ENCODE data around the gene SFRP2.

The SFRP2 gene

DNA sequence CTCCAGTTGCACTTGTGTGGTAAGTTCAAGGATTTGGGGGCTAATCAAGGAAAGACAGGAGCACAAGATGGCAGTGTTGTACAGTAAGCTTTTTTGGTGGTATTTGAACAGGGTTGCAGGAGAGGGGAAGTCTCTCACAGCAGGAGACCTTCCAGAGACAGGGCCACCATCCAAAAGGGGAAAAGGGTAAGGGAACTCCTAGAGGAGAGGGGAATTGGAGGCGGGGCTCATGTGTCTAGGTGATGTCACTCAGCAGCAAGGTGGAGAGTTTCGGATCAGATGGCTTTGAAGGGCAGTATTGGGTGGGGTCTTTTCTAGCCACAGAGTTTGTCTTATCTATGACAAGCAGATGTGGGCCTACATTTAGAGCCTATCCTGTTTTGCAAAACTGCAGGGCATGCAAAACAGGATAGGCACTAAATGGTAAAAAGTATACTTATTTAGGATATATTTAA, 15.6 kb downstream of the SFRP2 start:
- in situ Hi-C loops (cut with HindIII; ENCODE audit: low sequenced_read_pairs) = no loop called here

DNA sequence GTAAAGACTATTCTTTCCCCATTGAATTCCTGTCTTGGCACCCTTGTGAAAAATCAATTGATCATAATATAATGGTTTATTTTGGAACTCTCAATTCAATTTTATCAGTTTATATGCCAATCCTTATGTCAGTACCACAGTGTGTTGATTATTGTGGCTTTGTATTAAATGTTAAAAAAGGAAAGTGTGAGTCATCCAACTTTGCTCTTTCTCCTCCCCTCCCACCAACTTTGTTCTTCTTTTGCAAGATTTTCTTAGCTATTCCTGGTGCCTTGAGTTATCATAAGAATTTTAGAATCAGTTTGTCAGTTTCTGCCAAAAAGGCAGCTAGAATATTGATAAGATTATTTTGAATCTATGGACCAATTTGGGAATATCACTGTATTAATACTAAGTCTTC, 17.8 kb downstream of the SFRP2 start:
- in situ Hi-C loops (cut with HindIII; ENCODE audit: low sequenced_read_pairs) = no loop called here

DNA sequence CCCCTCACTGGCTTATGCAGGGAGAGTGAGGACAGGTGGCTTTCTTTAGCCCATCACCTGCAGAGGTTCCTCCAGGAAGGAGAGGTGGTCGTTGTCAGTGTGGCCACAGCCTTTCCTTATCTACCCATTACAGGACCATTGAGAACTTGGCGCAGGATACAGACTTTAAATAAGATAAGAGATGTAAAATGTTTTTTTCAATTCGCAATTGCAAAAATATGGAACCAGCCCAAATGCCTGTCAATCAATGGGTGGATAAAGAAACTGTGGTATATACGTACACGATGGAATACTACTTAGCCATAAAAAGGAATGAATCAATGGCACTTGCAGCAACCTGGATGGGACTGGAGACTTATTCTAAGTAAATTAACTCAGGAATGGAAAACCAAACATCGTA, 22.1 kb downstream of the SFRP2 start:
- in situ Hi-C loops (cut with HindIII; ENCODE audit: low sequenced_read_pairs) = no loop called here

DNA sequence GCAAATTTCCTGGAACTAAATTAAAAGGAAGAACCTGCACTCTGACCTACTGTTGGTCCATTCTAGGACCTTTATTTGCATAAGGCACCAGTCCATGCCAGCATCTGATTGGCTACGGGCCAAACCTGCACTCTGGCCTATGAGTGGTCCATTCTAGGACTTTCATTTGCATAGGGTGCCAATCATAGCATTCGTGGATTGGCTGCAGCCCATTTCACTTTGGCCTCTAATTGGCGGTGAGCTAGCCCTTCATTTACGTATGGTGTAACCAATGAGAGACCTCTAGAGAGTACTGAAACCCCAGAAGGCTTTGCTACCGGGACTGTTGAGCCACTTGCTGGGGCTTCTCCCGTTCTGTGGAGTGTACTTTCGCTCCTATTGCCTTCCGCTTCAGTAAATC, 23.0 kb downstream of the SFRP2 start:
- in situ Hi-C loops (cut with HindIII; ENCODE audit: low sequenced_read_pairs) = no loop called here

DNA sequence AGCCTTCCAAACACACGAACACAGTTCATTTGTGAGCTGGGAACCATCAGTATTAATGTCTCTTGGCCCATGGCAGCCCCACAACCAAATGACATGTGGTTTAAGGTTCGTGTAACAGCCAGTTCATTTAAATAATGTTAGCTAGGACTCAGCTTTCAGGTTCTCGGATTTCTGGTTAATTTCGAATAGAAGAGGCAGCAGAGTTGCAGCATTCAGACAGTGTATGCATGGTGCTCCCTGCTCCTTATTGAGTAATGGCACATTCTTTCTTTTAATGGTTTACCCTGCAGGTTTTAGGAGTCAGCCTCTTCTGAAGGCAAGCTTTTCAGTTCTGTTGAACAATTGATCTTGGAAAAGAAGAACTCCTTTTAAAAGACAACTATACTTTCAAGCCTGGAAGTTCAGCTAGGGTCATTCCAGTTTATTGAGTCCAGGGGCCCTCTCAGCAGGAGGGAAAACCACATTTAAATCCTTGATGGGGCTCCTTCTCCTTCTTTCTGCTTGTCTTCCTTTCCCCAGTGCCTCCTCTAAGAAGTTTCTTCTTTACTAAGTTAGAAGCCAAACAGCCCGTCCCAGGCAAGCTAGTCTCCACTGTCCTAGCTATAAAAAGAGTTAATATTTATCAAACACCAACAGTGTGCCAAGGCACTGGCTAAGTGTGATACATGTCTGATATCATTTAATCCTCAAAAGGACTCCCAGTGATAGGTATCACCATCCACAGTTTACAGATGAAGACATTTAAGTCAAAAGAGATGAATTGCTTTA, 24.1 kb downstream of the SFRP2 start:
- in situ Hi-C loops (cut with HindIII; ENCODE audit: low sequenced_read_pairs) = no loop called here

DNA sequence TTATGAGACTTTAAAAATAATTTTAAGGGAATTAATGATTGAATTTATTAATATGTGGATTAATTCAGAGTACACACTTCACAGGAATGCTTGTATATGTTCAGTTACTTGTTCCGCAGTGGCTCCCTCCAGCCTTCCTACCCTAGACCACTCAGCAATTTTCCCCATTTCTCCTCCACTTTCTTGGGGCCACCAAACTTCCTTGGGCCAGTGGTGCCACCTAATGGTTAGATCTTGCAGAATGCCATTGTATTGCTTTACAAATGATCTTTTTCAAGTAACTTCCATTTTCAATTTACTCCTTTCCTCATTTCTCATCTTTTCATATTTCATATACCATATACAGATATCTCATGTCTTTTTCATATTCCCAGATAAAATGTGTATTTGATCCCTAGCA, 25.5 kb downstream of the SFRP2 start:
- in situ Hi-C loops (cut with HindIII; ENCODE audit: low sequenced_read_pairs) = no loop called here

DNA sequence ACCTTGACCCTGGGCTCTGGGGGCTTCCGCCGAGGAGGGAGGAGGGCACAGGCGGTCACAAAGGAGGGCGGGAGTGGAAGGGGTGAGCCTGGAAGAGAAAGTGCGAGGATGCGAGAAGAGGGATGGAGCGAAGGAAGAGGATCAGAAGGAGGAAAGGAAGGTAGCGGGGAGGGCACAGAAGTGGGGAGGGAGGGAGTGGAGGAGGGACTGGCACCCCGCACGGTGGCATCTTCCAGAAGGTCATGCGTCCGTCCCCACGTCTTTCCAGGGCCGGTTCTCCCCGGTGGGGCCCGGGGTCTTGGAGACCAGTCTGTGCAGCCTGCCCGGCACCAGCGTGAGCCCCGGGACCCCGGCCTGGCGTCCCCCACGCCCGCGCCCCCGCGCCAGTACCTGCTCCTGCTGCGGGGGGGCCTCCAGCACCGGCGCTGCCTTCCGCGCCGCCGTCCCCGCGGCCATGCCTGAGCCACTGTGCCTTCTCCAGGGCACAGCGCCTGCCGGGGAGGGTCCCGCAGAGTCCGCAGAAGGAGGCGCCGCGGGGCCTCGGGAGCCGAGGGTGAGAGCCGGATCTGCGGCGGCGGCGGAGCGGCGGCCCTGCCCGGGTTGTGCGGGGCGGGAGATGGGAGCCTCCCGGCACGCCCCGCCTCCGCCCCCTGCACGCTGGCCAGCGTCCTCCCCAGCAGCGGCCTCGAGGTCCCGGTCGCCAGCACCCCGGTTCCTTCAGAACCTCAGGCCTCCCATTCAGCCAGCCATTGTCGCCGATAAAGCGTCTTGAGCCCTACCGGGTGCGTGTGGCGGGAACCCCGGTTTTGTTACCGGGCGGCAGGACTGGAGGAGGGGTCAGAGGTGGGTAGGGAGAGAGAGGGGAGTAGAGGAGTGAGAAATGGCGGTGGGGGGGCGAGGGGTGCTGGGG, 29.2 kb downstream of the SFRP2 start, which contains the start of gene RNF175:
RNF175 (minus strand) TSS at position 618 of the 910 bp plus-strand sequence; CDS start at position 456, 162 bp downstream.
- in situ Hi-C loops (cut with HindIII; ENCODE audit: low sequenced_read_pairs) = no loop called here

DNA sequence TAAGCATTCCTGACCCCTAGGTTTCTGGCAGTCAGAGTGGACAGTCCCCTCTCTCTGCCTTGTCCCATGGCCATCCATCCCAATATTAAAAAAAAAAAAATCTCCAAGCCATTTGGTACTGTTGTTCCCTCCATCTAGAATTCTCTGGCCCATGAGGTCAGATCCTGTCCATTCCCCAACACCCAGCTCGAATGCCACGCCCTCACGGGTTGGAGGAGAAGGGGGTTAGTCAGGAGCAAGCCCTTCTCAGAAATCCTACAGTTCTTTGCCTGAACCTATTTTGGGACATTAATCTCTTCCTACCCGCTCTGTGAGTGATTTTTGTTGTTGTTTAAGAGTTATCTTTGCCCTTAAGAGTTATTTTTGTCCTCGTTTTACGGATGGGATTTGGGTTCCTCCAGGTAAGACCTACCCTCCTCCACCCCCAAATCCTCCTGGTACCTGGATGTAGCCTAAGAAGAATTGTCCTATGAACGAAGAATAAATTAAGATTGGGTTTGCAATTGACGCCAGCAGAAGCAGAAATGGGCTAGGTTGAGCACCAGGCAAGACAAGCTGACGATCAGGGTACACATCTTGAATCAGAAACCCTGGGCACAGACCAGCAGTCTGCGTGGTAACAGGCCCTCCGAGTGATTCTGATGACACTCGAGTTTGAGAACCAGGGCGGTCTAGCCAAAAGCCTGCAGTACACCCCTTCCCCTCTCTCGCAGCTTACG, 30.0 kb downstream of the SFRP2 start:
- in situ Hi-C loops (cut with HindIII; ENCODE audit: low sequenced_read_pairs) = no loop called here

DNA sequence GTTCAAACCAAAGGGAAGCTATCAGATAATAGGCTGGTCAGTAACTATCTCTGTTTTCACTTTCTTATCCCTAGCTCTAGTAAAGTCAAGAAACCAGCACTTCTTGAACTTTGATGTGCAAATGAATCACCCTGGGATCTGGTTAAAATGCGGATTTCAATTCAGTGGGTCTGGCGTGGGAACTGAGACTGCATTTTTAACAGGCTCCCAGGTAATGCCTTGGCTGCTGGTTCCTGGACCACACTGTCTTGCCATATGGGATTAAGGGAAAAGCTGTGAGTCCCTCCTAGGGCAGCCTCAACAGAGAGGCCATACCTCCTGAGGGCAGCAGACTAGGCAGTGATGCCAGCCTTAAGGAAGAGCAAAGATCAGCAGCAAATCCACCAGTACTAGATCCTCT, 30.7 kb downstream of the SFRP2 start:
- in situ Hi-C loops (cut with HindIII; ENCODE audit: low sequenced_read_pairs) = no loop called here

DNA sequence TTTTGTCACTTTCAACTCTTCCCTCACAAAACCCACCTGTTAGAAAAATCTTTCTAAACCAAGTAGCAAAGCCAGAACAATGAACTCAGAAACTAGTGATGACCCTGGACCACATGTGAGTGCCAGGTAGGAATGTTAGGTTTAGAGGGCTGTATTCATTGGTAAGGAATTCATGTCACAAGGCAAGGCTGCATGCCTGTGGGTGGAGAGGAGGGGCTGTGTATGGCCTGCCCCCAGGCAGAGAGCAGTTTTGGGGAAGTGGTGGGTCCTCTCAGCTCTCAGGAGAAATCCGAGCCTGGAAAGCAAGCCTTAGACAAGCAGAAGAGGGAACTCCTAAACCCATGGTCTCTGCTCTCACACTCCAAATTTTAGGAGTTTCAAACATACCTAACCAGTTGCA, 31.5 kb downstream of the SFRP2 start:
- in situ Hi-C loops (cut with HindIII; ENCODE audit: low sequenced_read_pairs) = no loop called here

DNA sequence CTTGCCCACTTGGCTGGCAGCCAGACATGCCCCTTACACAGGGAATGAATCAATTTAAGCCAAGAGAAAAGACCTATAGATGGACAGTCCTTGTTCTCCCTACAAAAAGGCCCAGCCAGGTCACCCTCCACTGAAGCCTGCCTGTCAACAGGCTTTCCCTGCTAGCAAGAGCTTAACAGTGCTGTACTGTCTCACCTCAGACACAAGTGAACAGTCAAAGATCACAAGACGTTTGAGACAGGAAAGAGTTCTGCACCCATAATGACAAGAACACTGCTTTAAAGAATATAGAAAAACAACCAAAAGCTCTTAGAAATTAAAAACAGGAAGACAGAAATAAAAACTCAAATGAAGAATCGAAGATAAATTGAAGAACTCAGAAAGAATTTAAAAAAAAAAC, 33.7 kb downstream of the SFRP2 start:
- in situ Hi-C loops (cut with HindIII; ENCODE audit: low sequenced_read_pairs) = no loop called here

DNA sequence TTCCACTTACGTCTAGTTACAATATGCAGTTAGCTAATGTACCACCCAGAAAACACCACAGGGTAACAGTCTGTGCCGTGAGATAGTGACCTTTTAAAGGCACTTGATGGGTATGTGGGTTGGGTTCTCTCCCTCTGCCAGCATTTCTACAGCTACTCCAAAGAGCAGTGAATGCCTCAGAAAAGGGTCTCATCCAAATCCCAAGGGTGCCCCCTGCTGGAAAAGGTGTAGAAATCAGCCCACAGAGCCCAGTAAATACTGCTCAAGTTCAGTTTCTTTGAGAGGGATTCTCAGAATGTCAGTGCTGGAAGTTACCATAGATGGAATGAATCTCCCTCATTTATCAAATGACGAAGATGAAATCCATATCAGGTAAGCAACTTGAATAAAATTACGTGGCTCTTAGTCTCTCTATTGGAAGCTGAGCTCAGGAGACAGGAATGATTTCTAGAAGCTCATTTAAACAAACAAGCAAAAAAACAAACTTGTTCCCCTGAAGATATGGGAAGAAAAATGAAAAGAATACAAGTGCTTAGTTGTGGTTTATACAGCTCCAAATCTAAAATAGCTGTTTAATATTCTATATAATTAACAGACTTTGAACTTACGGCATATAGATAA, 38.6 kb downstream of the SFRP2 start:
- in situ Hi-C loops (cut with HindIII; ENCODE audit: low sequenced_read_pairs) = no loop called here

DNA sequence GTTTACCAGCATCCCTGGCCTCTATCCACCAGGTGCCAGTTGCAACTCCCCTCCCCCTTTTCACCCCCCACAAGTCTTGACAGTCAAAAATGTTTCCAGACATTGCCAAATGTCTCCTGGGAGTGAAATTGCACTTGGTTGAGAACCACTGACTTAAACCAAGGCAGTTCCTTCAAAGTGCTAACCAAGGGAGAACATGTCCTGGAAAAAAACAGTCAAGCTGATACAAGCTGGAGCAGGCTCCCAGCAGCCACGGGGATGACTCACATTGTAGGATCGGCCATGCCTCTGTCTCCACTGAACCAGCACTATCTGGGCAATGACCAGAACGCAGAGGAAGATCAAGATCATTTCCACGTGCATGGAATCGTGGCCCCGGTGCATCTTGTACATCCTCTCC, 40.5 kb downstream of the SFRP2 start:
- in situ Hi-C loops (cut with HindIII; ENCODE audit: low sequenced_read_pairs) = no loop called here

DNA sequence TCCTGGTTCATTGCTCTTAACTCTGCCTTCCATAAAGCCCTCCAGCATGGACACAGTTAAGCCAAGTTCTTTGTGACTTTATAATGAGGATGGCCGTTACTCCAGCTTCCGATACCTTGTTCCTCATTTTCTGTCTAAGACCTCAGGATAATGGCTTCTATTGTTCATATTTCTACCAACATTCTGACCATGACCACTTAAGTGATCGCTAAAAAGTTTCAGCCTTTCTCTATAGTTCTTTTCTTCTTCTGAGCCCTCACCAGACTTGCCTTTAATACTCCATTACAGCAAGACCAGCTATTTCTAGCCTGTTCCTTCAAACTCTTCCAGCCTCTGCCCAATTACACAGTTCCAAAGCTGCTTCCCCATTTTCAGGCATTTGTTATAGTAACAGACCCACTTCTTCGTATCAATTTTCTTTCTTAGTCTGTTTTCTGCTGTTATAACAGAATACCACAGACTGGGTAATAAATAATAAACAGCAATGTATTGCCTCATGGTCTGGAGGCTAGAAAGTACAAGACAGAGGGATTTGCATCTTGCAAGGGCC, 41.4 kb downstream of the SFRP2 start:
- in situ Hi-C loops (cut with HindIII; ENCODE audit: low sequenced_read_pairs) = no loop called here

DNA sequence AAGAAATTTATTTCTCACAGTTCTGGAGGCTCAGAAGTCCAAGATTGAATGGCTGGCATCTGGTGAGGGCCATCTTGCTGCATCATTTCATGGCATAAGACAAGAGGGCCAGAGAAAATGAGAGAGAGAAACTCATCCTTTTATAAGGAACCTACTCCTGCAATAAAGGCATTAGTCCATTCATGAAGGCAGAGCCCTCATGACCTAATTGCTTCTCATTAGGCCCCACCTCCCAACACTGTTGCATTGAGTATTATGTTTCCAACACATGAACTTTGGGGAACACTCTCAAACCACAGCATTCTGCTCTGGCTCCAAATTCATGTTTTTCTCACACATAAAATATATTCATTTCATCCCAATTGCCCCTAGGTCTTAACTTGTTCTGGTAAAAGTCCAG, 43.2 kb downstream of the SFRP2 start:
- in situ Hi-C loops (cut with HindIII; ENCODE audit: low sequenced_read_pairs) = no loop called here

DNA sequence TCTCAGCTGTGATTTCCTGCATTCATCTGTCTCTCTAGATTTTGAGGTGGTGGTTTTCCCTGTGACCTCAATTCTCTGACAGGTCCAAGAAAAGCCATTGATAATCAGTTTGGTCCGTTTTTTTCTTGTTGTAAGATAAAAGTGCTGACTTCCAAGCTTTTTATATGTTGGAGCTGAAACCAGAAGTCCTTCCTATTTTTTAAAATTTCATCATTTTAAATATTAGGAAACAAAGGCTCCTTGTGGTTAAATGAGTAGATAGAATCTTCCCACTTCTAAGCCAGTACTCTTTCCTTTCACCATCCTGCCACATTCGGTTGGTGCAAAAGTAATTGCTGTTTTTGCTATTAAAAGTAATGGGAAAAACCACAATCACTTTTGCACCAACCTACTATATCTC, 47.3 kb downstream of the SFRP2 start:
- in situ Hi-C loops (cut with HindIII; ENCODE audit: low sequenced_read_pairs) = no loop called here

DNA sequence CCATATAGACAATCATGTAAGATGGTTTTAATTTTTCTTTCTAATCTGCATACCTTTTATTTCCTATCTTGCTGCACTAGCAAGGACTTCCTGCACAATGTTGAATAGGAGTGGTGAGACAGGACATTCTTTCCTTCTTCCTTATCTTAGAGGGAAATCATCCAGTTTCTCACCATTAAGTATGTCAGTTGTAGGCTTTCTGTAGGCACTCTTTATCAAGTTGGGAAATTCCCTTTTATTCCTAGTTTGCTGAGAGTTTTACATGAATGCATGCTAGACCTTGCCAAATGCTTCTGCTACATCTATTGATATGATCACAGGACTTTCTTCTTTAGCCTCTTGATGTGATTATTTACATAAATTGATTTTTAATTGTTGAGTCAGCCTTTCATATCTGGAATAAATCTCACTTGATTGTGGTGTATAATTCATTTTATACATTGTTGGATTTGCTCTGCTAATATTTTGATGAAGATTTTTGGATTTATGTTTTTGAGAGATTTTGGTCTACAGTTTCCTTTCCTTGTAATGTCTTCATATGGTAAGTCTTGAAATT, 52.9 kb downstream of the SFRP2 start:
- in situ Hi-C loops (cut with HindIII; ENCODE audit: low sequenced_read_pairs) = no loop called here

DNA sequence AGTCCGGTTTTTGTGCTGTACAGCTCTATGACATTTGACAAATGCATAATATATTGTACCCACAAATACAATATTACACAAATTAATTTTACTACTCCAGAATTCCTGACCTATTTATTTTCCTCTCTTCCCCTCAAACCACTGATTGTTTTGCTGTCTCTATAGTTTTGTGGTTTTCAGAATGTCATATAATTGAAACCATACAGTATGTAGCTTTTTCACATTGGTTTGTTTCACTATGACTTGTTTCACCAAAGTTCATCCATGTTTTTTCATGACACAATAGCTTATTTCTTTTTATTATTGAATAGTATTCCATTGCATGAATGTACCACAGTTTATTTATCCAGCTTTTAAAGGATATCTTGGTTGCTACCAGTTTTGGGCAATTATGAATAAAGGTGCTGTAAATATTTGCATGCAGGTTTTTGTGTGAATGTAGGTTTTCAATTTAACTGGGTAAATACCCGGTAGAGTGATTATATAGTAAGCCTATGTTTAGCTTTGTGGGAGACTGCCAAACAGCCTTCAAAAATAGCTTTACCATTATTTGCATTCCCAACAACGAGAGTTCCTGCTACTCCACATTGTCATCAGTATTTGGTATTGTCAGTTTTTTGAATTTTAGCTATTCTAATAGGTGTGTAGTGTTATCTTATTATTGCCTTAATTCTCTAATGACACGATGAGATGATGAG, 55.0 kb downstream of the SFRP2 start:
- in situ Hi-C loops (cut with HindIII; ENCODE audit: low sequenced_read_pairs) = no loop called here

DNA sequence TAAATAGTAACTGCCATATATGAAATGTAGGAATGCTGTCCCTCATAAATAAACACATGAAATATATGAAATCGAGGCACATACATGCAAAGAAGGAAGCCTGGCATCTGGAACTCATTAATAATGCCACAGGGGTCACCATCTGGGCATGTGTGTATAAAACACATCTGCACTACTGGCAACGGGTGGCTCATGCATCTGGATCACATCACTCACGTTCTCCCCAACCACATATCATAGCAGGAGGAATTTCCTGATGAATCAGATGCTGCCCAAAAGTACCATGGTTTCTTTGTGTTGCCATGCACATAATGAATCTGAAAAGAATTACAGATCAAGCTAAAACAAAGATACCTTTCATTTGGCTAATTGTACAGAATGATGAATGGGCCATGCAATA, 57.6 kb downstream of the SFRP2 start:
- in situ Hi-C loops (cut with HindIII; ENCODE audit: low sequenced_read_pairs) = no loop called here

Data from DLD1 (cell line).